ENCODE results near the gene SHC3.

The SHC3 gene

GRCh38 chr9:88969646-88970373 lies 208.8 kb downstream of the SHC3 start:
- TF ChIP-seq CTCF (IDR thresholded peaks at IDR 0.05; ENCODE audit: low read depth, low read length, missing control alignments), result no peak
- in situ Hi-C loops (cut with HindIII; ENCODE audit: low sequenced_read_pairs), result no loop called here
- no peak for DNase-seq (ENCODE audit: low read depth)
- no peak overlapping the region for H3K4me3 ChIP-seq (ENCODE audit: low read depth, low read length)

GRCh38 chr9:88968799-88969198 lies 209.8 kb downstream of the SHC3 start:
- DNase-seq (ENCODE audit: low read depth), result no peak
- in situ Hi-C loops (cut with HindIII; ENCODE audit: low sequenced_read_pairs), result no loop called here
- TF ChIP-seq CTCF (IDR thresholded peaks at IDR 0.05; ENCODE audit: low read depth, low read length, missing control alignments), result no peak
- H3K4me3 ChIP-seq (ENCODE audit: low read depth, low read length), result no peak overlapping the region

DNA sequence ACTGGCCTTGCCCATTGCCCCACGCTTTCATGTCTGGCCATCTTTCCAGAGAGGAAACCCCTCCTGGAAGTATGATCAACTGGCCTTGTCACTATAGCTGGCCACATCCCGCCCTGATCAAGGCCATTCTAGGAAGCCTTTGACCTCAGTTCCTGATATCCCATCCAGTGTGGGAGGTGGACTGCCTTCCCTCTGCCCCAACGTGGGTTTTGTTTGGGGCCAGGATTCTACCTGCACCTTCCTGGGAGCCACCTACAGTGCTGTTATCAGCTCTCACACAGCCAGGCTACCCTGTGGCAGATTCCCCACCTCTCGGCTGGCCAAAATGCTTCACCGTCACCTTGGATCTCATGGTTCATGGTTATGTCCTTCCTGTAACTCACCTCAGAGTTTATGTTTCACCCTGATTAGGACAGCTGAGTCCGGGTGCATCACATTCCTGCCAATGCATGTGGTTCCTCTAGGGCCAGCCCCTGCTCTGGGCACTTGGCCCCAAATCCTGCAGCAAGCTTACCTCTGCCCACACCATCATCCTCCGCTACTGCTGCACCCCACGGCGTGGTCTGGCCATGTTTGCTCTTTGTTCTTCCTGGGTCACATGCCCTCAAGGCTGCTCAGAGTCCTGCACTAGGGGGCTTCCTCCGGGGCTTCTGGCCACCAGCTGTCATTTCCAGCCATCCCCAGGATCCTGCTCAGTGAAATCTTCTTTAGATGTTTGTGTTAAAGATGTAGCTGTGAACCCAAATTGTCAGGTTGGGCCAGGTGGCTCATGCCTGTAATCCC lies 211.5 kb downstream of the SHC3 start:
- no peak for DNase-seq (ENCODE audit: low read depth)
- no peak for TF ChIP-seq CTCF (IDR thresholded peaks at IDR 0.05; ENCODE audit: low read depth, low read length, missing control alignments)
- no peak overlapping the region for H3K4me3 ChIP-seq (ENCODE audit: low read depth, low read length)
- in situ Hi-C loops (cut with HindIII; ENCODE audit: low sequenced_read_pairs), result no loop called here

- no peak overlapping the region for H3K4me3 ChIP-seq (ENCODE audit: low read depth, low read length)
- in situ Hi-C loops (cut with HindIII; ENCODE audit: low sequenced_read_pairs), result no loop called here
- TF ChIP-seq CTCF (IDR thresholded peaks at IDR 0.05; ENCODE audit: low read depth, low read length, missing control alignments), result no peak
- no peak for DNase-seq (ENCODE audit: low read depth)
Observed at GRCh38 chr9:88965473-88965872, 213.1 kb downstream of the SHC3 start.

- H3K4me3 ChIP-seq (ENCODE audit: low read depth, low read length), result no peak overlapping the region
- in situ Hi-C loops (cut with HindIII; ENCODE audit: low sequenced_read_pairs), result no loop called here
- no peak for DNase-seq (ENCODE audit: low read depth)
- no peak for TF ChIP-seq CTCF (IDR thresholded peaks at IDR 0.05; ENCODE audit: low read depth, low read length, missing control alignments)
Observed at GRCh38 chr9:88960632-88961031, 218.0 kb downstream of the SHC3 start.

DNA sequence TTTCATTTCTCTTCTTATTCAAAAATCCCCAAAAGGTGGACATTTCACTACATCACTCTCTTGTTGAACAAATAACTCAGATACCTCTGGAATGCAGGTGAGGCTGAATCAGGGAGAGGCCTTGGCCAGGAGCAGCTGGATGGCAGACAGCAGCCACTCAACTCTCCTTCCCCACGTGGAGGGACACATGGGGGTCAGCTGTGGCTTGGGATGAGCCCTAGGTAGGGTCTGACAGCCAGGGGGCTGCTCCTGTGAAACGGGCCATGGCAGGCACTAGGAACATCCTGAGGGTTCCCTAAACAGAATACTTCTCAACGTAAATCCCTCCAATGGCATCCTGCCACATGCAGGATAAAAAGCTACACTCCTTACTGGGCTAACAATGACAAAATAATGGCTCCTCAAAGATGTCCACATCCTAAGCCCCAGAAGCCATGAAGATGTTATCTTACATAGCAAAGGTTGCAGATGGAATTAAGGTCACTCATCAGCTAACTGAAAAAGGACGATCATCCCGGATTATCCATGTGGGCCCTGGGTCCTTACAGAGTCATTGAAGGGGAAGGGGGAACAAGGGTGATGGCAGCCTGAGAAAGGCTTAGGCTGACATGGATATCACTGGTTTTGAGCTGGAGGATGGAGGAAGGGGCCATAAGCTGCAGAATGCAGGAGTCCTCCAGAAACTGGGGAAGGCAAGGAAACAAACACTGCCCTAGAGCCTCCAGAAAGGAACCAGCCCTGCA lies 218.7 kb downstream of the SHC3 start:
- DNase-seq (ENCODE audit: low read depth), result no peak
- no peak overlapping the region for H3K4me3 ChIP-seq (ENCODE audit: low read depth, low read length)
- TF ChIP-seq CTCF (IDR thresholded peaks at IDR 0.05; ENCODE audit: low read depth, low read length, missing control alignments), result no peak
- in situ Hi-C loops (cut with HindIII; ENCODE audit: low sequenced_read_pairs), result no loop called here

Measured in astrocyte of the cerebellum (primary cell).